GDM1 (cell line): ENCODE data around the gene ADAMTSL2.
"Not testable (repeated sequence)": the region's sequence is repeated elsewhere in the genome, so short reads cannot be mapped to it uniquely, and the experiment has no call there.

ENCODE experiments used
- DNase-seq: peaks from one replicate; lab custom pipeline; 2025; lab: John Stamatoyannopoulos, UW

ADAMTSL2 gene

GRCh38 chr9:133558191-133559126 is 24.0 kb downstream of the ADAMTSL2 start:
- DNase-seq: no peak

- DNase-seq: no peak
Observed at GRCh38 chr9:133560311-133560710, 25.8 kb downstream of the ADAMTSL2 start.

- DNase-seq: no peak
Observed at GRCh38 chr9:133560944-133561343, 26.4 kb downstream of the ADAMTSL2 start.

DNA sequence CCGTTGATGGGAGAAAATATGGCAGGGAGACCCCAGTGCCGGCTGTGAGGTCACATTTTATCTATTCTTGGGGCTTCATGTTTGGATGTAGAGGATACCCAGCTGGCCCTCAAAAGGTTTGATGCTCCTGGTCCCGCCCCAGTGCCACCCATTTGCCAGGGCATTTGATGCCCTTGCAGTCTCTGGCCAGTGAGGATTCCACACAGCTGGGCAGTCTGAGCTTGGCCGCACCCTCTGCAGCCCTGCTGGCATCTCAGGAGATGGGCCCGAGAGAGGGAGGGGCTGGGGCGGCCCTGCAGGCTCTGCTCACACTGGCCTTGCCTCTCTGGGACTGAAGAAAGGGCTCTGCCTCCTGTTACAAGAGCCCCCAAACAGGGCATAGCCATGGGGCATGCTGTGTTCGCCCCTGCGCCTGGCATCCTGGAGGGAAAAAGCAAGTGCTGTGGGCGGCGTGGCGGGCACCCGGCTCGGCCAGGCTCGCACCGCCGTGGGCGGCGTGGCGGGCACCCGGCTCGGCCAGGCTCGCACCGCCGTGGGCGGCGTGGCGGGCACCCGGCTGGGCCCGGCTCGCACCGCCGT is 27.6 kb downstream of the ADAMTSL2 start:
- no peak for DNase-seq

GRCh38 chr9:133562611-133563290 is 28.2 kb downstream of the ADAMTSL2 start:
- DNase-seq: no peak

GRCh38 chr9:133563291-133563796 is 28.8 kb downstream of the ADAMTSL2 start:
- DNase-seq: no peak

DNA sequence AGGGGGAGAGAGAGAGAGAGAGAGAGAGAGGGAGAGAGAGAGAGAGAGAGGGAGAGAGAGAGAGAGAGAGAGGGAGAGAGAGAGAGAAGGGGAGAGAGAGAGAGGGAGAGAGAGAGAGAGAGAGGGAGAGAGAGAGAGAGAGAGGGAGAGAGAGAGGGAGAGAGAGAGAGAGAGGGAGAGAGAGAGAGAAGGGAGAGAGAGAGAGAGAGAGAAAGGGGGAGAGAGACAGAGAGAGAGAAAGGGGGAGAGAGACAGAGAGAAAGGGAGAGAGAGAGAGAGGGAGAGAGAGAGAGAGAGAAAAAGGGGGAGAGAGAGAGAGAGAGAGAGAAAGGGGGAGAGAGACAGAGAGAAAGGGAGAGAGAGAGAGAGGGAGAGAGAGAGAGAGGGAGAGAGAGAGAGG is 29.3 kb downstream of the ADAMTSL2 start:
- not testable (repeated sequence) for DNase-seq

GRCh38 chr9:133564451-133565116 is 30.1 kb downstream of the ADAMTSL2 start:
- no peak for DNase-seq

GRCh38 chr9:133566382-133566781 is 31.9 kb downstream of the ADAMTSL2 start:
- DNase-seq: no peak

- no peak for DNase-seq
Observed at GRCh38 chr9:133566817-133567216, 32.3 kb downstream of the ADAMTSL2 start.

- no peak for DNase-seq
Observed at GRCh38 chr9:133568186-133568585, 33.7 kb downstream of the ADAMTSL2 start.

DNA sequence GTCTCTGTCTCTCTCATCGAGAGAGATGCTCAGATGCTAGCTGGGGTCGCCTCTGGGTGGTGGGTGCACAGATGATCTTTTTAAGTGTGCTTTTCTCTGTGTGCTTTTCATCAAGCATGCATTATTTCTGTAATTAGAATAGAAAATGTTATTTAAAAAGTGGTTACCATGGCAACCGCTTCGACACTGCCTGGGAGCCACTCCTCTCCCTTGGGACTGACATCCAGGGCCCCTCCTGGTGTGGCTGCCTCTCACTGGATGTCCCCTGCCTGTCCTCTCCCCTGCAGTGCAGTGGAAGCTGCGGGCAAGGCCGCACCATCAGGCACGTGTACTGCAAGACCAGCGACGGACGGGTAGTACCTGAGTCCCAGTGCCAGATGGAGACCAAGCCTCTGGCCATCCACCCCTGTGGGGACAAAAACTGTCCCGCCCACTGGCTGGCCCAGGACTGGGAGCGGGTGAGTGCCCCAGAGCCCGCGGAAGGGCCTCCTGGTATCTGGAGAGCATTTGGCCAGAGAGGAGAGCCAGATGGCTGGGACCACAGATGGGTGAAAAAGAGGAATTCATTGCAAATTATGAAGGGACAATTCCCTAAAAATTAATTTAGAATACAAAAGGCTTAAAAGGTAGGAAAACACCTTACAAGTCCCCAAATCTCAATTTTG is 34.7 kb downstream of the ADAMTSL2 start:
- no peak for DNase-seq

DNA sequence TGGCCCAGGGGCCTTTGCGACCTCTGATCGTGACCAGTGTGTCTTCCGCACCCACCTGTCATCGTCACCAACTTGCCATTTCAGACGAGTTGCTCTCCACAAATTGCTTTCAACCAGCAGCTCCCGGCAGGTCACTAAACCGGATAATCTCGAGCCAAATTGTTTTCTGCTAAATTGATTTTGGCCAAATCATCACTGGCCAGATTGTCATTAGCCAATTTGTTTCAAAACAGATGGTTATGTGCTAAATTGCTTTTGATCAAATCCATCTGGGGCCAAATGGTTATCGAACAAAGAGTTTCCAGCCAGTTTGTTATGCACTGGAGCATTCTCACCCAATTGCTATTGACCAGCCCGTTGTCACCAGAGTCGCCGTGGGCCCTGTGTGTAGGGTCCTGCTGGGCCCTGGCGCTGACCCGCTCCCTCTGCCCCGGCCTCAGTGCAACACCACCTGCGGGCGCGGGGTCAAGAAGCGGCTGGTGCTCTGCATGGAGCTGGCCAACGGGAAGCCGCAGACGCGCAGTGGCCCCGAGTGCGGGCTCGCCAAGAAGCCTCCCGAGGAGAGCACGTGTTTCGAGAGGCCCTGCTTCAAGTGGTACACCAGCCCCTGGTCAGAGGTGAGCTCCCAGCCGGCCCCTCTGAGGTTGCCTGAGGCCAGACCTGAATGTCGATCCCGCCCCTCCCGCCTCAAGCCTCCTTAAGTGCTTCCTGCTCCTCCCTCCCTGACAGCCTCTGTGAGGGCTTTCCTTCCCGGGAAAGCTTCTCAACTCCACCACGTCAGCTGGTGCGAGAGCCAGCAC is 35.6 kb downstream of the ADAMTSL2 start:
- DNase-seq: no peak

- DNase-seq: no peak
Observed at GRCh38 chr9:133570691-133571080, 36.2 kb downstream of the ADAMTSL2 start.

DNA sequence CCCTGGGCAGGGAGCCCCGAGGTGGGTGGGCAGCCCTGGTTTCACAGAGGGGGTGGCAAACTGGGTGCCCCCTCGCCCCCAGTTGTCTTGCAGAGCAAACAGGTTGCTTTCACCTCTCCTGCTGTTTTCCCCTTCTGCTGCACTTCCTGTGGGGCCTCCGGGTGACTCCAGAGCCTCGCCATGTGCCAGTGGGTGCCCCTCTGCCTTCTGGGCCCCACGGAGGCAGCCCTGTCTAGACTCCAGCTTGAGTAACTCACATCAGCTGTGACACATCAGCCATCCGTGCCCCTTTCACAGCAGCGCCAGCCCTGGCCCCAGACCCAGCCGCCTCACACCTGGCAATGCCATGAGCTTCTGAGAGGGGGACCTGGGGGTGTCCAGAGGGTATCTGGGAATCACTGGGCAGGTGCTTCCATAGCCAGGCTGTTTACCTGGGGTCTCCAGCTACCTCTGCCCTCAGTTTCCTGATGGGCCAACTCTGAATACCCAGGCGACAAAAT is 36.9 kb downstream of the ADAMTSL2 start:
- no peak for DNase-seq

DNA sequence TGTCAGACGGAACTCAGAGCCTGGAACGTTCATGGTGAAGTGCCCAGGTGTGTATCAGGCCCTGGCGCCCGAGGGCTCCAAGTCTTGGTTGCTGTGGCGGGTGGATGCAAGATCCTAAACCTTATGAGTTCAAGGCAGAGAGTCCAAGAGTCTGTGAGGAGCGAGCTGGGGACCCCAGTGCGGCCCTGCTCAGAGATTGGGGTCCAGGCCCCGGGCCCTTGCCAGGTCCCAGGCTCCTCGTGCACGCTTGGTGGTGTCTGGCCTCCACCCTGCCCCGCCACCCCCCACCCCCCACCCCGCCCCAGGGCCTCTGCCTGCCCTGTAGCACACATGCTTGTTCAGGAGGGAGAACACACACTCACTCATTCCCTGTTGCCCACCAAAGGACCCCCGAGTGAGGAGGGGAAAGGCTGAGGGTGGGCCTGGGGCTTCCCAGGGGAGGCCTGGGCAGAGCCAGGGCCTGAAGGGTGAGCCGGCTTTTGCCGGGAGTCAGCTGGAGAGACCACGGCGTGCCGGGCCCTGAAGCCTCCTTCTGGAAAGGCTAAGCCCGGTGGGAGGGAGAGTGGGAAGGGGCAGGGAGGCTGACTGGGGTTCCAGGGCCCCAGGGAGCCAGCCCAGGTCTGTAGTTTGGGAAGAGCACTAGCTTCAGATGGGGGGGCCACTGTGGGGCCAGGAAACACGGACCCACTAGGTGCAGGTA is 37.5 kb downstream of the ADAMTSL2 start:
- DNase-seq: no peak

DNA sequence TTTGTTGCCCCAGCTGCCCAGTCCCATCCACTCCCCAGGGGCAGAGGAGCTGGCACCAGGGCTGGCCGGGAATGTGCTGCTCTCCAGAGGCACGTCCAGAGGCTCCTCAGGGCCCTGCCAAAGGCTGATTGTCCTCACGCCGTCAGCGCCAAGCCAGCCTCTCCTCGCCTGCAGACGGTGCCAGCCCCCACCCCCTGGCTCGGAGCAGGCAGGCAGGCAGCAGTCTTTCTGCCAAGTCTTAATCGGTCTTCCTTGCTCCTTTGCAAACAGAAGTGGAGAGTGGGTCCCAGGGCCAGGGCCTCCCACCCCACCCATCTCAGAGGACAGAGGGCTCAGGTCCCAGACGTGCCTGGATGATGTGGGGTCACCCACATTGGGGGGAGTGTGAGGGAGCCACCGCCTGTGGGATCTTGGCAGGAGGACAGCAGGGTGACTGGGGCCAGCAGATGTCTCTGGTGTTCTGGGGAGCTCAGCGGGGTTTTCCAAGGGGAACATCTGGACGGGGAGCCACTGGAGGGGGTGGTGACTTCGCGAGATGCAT is 38.4 kb downstream of the ADAMTSL2 start:
- no peak for DNase-seq

DNA sequence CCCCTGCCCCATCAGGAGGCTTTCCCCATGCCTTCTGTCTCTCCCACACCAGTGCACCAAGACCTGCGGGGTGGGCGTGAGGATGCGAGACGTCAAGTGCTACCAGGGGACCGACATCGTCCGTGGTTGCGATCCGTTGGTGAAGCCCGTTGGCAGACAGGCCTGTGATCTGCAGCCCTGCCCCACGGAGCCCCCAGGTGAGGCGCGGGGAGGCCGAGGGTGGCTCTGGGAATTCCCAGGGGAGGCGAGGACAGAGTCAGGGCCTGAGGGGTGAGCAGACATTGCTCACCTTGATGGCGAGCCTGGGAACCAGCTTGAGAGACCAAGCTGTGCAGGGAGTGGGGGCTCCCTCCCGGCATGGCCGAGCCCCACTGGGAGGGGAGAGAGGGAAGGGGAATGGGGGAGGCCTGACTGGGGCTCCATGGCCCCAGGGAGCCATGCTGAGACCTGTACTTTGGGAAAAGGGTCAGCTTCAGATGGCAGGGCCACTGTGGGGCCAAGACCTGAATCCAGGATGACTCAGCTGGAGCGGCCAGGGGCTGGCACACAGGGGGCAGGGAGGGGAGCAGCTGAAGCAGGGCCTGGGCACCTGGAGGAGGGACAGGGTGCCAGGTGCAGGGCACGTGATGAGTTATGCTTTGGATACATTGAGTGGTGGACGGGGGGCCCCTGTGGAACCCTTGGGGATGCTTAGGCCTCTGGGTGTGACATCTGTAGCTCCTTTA is 39.4 kb downstream of the ADAMTSL2 start:
- DNase-seq: no peak

- no peak for DNase-seq
Observed at GRCh38 chr9:133574771-133575170, 40.3 kb downstream of the ADAMTSL2 start.
